GM19468 (cell line): ENCODE measurements around the gene RC3H1.
"Not testable (repeated sequence)": the region's sequence is repeated elsewhere in the genome, so short reads cannot be mapped to it uniquely, and the experiment has no call there.

Experiments
- ATAC-seq: cut with Tn5 transposase; IDR thresholded peaks from one replicate; pipeline ENCODE4 v1.9.1; 2021; ENCODE audit warnings: mild to moderate bottlenecking, moderate library complexity, moderate number of reproducible peaks; ENCODE audit not compliant: unreplicated experiment; ENCODE audit errors: extremely low read depth

RC3H1 gene

GRCh38 chr1:174022080-174022975 lies at the start of gene RC3H1:
Gene RC3H1, minus strand, starts transcription at chr1:174022357. Its CDS starts 29,372 bp downstream, at chr1:173992985.
- peak; percentile 60 for ATAC-seq

GRCh38 chr1:174070614-174071013 lies 48.5 kb upstream of the RC3H1 start:
- ATAC-seq: no peak

GRCh38 chr1:174068000-174068399 lies 45.8 kb upstream of the RC3H1 start:
- no peak for ATAC-seq

- ATAC-seq: no peak
Observed at GRCh38 chr1:174060090-174060489, 37.9 kb upstream of the RC3H1 start.

GRCh38 chr1:174058624-174059023 lies 36.5 kb upstream of the RC3H1 start:
- no peak for ATAC-seq

GRCh38 chr1:174056609-174057008 lies 34.5 kb upstream of the RC3H1 start:
- not testable (repeated sequence) for ATAC-seq

- not testable (repeated sequence) for ATAC-seq
Observed at GRCh38 chr1:174055797-174056196, 33.6 kb upstream of the RC3H1 start.

GRCh38 chr1:174053826-174054225 lies 31.7 kb upstream of the RC3H1 start:
- ATAC-seq: no peak

GRCh38 chr1:174052621-174053020 lies 30.5 kb upstream of the RC3H1 start:
- no peak for ATAC-seq

GRCh38 chr1:174051956-174052355 lies 29.8 kb upstream of the RC3H1 start:
- no peak for ATAC-seq

- no peak for ATAC-seq
Observed at GRCh38 chr1:174049514-174049913, 27.4 kb upstream of the RC3H1 start.

- no peak for ATAC-seq
Observed at GRCh38 chr1:174044418-174045222, 22.5 kb upstream of the RC3H1 start.

- ATAC-seq: not testable (repeated sequence)
Observed at GRCh38 chr1:174042509-174042908, 20.4 kb upstream of the RC3H1 start.

- ATAC-seq: no peak
Observed at GRCh38 chr1:174041369-174041768, 19.2 kb upstream of the RC3H1 start.

GRCh38 chr1:174040387-174040786 lies 18.2 kb upstream of the RC3H1 start:
- no peak for ATAC-seq

GRCh38 chr1:174039027-174039426 lies 16.9 kb upstream of the RC3H1 start:
- ATAC-seq: no peak

GRCh38 chr1:174036798-174037197 lies 14.6 kb upstream of the RC3H1 start:
- ATAC-seq: no peak

GRCh38 chr1:174036204-174036603 lies 14.0 kb upstream of the RC3H1 start:
- ATAC-seq: no peak

GRCh38 chr1:174032671-174033222 lies 10.6 kb upstream of the RC3H1 start:
- no peak for ATAC-seq

- no peak for ATAC-seq
Observed at GRCh38 chr1:174031099-174031498, 8.9 kb upstream of the RC3H1 start.

- no peak for ATAC-seq
Observed at GRCh38 chr1:174028495-174028894, 6.3 kb upstream of the RC3H1 start.
